GM23248 (cell line): ENCODE data around the gene RWDD4. TPM values are rescaled to one million over a fixed set of nuclear protein-coding genes. Genes with fewer than 3 reads are reported as not detected.

Experiments
- DNase-seq: peaks from one replicate; pipeline ENCODE4 v3.0.0-alpha.2; 2015
- H2AFZ ChIP-seq: fragments of 200-600 bp; sonication (generic); 2 replicates; pipeline ENCODE4 v1.6.1; 2016; ENCODE audit warnings: antibody characterized with exemption
- H3F3A ChIP-seq: fragments of 200-600 bp; sonication (generic); 2 replicates; pipeline ENCODE4 v1.6.1; 2016; ENCODE audit warnings: mild to moderate bottlenecking, antibody characterized with exemption, mixed run types; ENCODE audit not compliant: insufficient read depth
- H3K27ac ChIP-seq: fragments of 200-600 bp; sonication (generic); 2 replicates; pipeline ENCODE4 v1.5.1; 2016; ENCODE audit warnings: mild to moderate bottlenecking
- H3K27me3 ChIP-seq: fragments of 200-600 bp; sonication (generic); replicated peaks from 2 replicates; pipeline ENCODE4 v1.6.1; 2016; ENCODE audit warnings: mild to moderate bottlenecking; ENCODE audit not compliant: insufficient read depth
- H3K36me3 ChIP-seq: fragments of 200-600 bp; sonication (generic); 2 replicates; pipeline ENCODE4 v1.6.1; 2016; ENCODE audit warnings: low read depth, mild to moderate bottlenecking
- H3K4me1 ChIP-seq: fragments of 200-600 bp; sonication (generic); 2 replicates; pipeline ENCODE4 v1.6.1; 2016; ENCODE audit warnings: mild to moderate bottlenecking; ENCODE audit not compliant: insufficient read depth
- H3K4me2 ChIP-seq: fragments of 200-600 bp; sonication (generic); one replicate; pipeline ENCODE4 v1.6.1; 2016; ENCODE audit warnings: mild to moderate bottlenecking; ENCODE audit not compliant: unreplicated experiment
- H3K4me3 ChIP-seq: fragments of 200-600 bp; sonication (generic); 2 replicates; pipeline ENCODE4 v1.5.1; 2016; ENCODE audit warnings: mild to moderate bottlenecking
- H3K79me2 ChIP-seq: fragments of 200-600 bp; sonication (generic); 2 replicates; pipeline ENCODE4 v1.6.1; 2016; ENCODE audit warnings: mild to moderate bottlenecking; ENCODE audit not compliant: insufficient read depth
- H3K9ac ChIP-seq: fragments of 200-600 bp; sonication (generic); 2 replicates; pipeline ENCODE4 v1.6.1; 2016; ENCODE audit warnings: mild to moderate bottlenecking
- H3K9me2 ChIP-seq: fragments of 200-600 bp; sonication (generic); 2 replicates; pipeline ENCODE4 v1.6.1; 2016; ENCODE audit warnings: mixed run types, mild to moderate bottlenecking, moderate library complexity; ENCODE audit not compliant: insufficient read depth
- H3K9me3 ChIP-seq: fragments of 200-600 bp; sonication (generic); one replicate; pipeline ENCODE4 v1.6.1; 2017; ENCODE audit warnings: low read depth
- H4K20me1 ChIP-seq: fragments of 200-600 bp; sonication (generic); 2 replicates; pipeline ENCODE4 v1.6.0; 2016; ENCODE audit not compliant: insufficient read depth
- EZH2 ChIP-seq: fragments of 200-600 bp; sonication (generic); IDR thresholded peaks from 2 replicates; pipeline ENCODE4 v1.6.1; 2018; ENCODE audit warnings: antibody characterized with exemption, mild to moderate bottlenecking; ENCODE audit not compliant: insufficient read depth, poor library complexity, severe bottlenecking
- EZH2phosphoT487 ChIP-seq: fragments of 200-600 bp; sonication (generic); IDR thresholded peaks from 2 replicates; pipeline ENCODE4 v1.6.1; 2018; ENCODE audit warnings: antibody characterized with exemption, moderate library complexity, mild to moderate bottlenecking, low read depth; ENCODE audit not compliant: insufficient read depth
- WGBS, 2 experiments: methylation state at CpG; one replicate each; pipeline ENCODE4 v1.1.6; 2015 to 2017; ENCODE audit warnings: low lambda C conversion rate in 2 of 2, low coverage in 1 of 2; ENCODE audit errors: missing lambda C conversion rate in 2 of 2; 5-methylcytosine and 5-hydroxymethylcytosine counted together
- in situ Hi-C: fragments of 300-500 bp; cut with MboI; formaldehyde crosslinking; loops from 2 replicates; pipeline ENCODE4 v1.15.0; 2020
- polyA plus RNA-seq: library from polyadenylated mRNA; unstranded; fragments of >200 nt; fragmentation: Nextera tagmentation; extraction: Ambion mirVana; gene quantifications from 2 replicates; pipeline ENCODE4 v1.2.1, GENCODE V29; 2016
- total RNA-seq: library from RNA; depleted of rRNA; stranded (reverse); fragments of >200 nt; shearing (Covaris generic); gene quantifications from 2 replicates; pipeline ENCODE4 v1.2.3, GENCODE V29; 2014; rRNA removed

Gene RWDD4
- 31.0 and 41.6 TPM in 2 replicates for total RNA-seq
- polyA plus RNA-seq = 38.0 and 40.8 TPM in 2 replicates

DNA sequence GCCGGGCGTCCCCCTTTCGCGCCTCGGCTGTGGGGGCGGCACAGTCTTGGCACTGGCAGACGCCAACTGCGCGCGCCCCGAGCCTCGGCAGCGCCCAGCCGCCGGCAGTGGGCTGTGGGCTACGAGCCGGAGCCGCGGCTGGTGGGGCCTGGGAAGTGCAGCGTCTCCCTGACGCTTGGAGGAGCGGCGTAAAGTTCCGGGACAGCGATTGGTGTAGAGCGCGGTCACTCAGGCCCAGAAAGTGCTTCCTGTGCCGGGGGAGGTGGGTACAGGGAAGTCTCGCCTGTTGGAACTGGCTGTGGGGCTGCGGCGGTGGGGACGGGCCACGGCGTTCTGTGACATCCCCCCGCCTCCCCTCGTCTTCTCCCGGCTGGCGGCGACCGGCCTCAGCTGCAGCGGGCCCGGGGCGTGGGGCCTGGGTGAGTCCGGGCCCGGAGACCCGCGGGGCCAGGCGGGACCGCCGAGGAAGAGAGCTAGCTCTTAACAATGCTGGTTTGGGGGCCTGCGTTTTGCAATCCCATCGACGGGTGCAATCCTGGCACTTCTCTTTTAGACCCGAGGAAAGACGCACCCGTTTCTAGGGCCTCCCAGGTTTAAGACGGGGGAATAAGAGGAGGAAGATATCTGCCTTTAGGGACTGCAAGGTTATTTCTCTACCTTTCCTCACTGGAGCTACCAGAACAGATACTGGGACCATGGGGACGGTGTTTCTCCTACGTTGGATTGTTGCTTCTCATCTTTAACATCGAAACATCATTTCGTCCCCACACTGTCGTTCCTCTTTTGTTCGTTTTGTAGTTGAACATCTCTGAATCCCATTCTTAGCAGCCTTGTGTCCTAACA lies at the start of gene RWDD4, which contains the start of gene TRAPPC11:
TSS of gene RWDD4 (minus strand) at position 157 of the 843 bp plus-strand sequence. CDS start 233 bp downstream, outside the sequence.
TSS of gene TRAPPC11 (plus strand) at position 265 of the 843 bp plus-strand sequence. CDS start 4,575 bp downstream, outside the sequence.
- H3K4me3 ChIP-seq = peak within 1 kb of the TSS; percentile 85
- H3K27me3 ChIP-seq = no peaks in the 10 kb centered on the region
- H3K36me3 ChIP-seq = no peaks in the 10 kb centered on the region
- H3K9ac ChIP-seq = peak within 1 kb of the TSS; percentile 97
- TF ChIP-seq EZH2 = no peak
- TF ChIP-seq EZH2phosphoT487 = no peak
- H3K4me1 ChIP-seq = peaks cover 18% of the 10 kb centered on the region; the same call in 1 of the 2 replicates
- H2AFZ ChIP-seq = peak within 1 kb of the TSS; percentile 90
- no peaks in the 10 kb centered on the region for H3K9me3 ChIP-seq
- H3K9me2 ChIP-seq = no peaks in the 10 kb centered on the region
- DNase-seq = peak; percentile 98
- WGBS, 2 experiments = 1% methylated on average over 53 to 59 of the region's 63 CpGs
- H3K4me2 ChIP-seq = peak within 1 kb of the TSS; percentile 98
- in situ Hi-C loops = no loop called here
- H3F3A ChIP-seq = peaks cover 12% of the 10 kb centered on the region; the same call in 1 of the 2 replicates
- H4K20me1 ChIP-seq = no peaks in the 10 kb centered on the region
- H3K79me2 ChIP-seq = peaks cover 86% of the 10 kb centered on the region
- H3K27ac ChIP-seq = peak within 1 kb of the TSS; percentile 88

DNA sequence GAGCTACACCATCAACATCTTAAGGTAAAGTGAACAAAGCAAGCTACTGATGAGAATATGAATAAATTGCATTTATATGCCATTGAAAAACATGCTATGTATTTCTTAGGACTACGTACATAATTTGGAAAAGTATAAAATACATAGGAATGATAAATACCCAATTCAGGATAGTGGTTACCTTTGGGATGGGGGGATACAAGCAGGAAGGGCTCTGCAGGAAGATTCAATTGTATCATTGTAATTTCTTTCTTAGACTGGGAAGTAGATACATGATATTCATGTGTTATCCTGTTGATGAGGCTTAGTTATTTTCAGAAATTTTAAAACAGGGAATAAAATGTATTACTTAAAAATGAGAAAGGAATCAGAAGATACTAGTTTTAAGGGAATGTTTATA lies 43.5 kb upstream of the RWDD4 start:
- Histone ChIP-seq H3K4me2 (no peak overlapping the region), H3K4me3 (no peak overlapping the region), H3K9me3 (no peaks in the 10 kb centered on the region), H3K36me3 (peaks cover 78% of the 10 kb centered on the region), H3K9ac (no peak overlapping the region), H3K27me3 (no peaks in the 10 kb centered on the region), H3K9me2 (no peaks in the 10 kb centered on the region), H3K27ac (no peak overlapping the region), H3K4me1 (no peaks in the 10 kb centered on the region), H3K79me2 (no peaks in the 10 kb centered on the region), H3F3A (no peaks in the 10 kb centered on the region), H4K20me1 (no peaks in the 10 kb centered on the region), H2AFZ (no peak overlapping the region)
- no peak for DNase-seq
- in situ Hi-C loops = no loop called here
- TF ChIP-seq EZH2phosphoT487 = no peak
- TF ChIP-seq EZH2 = no peak
- WGBS, 2 experiments = 97 to 100% methylated on average over 1 of the region's 1 CpG

DNA sequence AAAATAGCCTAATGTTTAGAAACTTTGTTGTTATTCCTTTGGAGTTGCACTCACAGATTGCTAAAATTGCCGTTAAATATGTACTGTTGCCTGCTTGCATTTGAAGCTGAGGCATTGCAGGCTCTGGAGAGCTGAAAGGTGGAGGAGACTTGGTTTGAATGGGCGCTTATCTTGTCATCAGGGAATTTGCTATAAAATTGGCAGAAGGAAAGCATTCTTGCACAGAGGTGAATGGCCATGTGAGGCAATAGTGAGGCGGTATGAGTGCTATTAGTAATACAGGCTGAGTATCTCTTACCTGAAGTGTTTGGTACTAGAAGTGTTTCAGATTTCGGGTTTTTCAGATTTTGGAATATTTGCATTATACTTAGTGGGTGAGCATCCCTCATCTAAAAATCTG lies 41.4 kb upstream of the RWDD4 start:
- Histone ChIP-seq H3K4me1 (no peaks in the 10 kb centered on the region), H3K27ac (no peak overlapping the region), H3K9me2 (no peaks in the 10 kb centered on the region), H2AFZ (no peak overlapping the region), H3K79me2 (no peaks in the 10 kb centered on the region), H3K27me3 (no peaks in the 10 kb centered on the region), H4K20me1 (no peaks in the 10 kb centered on the region), H3K36me3 (peaks cover 77% of the 10 kb centered on the region), H3K9me3 (no peaks in the 10 kb centered on the region), H3K4me2 (no peak overlapping the region), H3F3A (no peaks in the 10 kb centered on the region), H3K4me3 (no peak overlapping the region), H3K9ac (no peak overlapping the region)
- WGBS, 2 experiments = 94 to 97% methylated on average over 4 of the region's 4 CpGs
- TF ChIP-seq EZH2phosphoT487 (no peak), EZH2 (no peak)
- no peak for DNase-seq
- in situ Hi-C loops = no loop called here

DNA sequence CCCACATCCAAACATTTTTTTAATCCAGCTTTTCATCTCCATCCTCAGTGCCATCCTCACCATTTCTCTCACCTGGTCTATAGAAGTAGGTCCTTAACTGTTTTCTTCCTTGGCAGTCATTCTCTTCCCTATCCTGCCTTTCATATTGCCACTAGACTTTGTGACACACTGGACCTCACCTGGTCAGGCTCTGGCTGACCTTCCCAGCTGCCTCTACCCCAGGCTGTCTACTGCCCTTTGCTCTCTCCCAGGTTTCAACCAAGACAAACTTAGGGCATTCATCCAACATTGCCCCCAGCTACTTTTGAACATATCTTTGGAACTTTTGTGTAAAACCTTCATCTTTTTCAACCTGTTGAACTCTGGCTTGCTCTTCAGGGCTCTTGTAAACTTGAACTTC lies 39.9 kb upstream of the RWDD4 start:
- Histone ChIP-seq H2AFZ (no peak overlapping the region), H3K9ac (no peak overlapping the region), H4K20me1 (no peaks in the 10 kb centered on the region), H3K36me3 (peaks cover 82% of the 10 kb centered on the region), H3K27ac (no peak overlapping the region), H3K4me2 (no peak overlapping the region), H3K9me2 (no peaks in the 10 kb centered on the region), H3F3A (no peaks in the 10 kb centered on the region), H3K4me1 (no peaks in the 10 kb centered on the region), H3K4me3 (no peak overlapping the region), H3K27me3 (no peaks in the 10 kb centered on the region), H3K9me3 (no peaks in the 10 kb centered on the region), H3K79me2 (no peaks in the 10 kb centered on the region)
- no peak for DNase-seq
- TF ChIP-seq EZH2phosphoT487 (no peak), EZH2 (no peak)
- in situ Hi-C loops = no loop called here
